GM06990 (cell line): ENCODE measurements around the gene MOB3A.
"Not testable (repeated sequence)": the region's sequence is repeated elsewhere in the genome, so short reads cannot be mapped to it uniquely, and the experiment has no call there.

Source experiments
- DNase-seq: peaks from one replicate; pipeline ENCODE4 v3.0.0-alpha.2; 2011; ENCODE audit not compliant: insufficient read length; ENCODE audit errors: extremely low read depth
- H3K27me3 ChIP-seq: replicated peaks from 2 replicates; pipeline ENCODE4 v1.6.0; 2011; ENCODE audit warnings: low read length; ENCODE audit not compliant: control insufficient read depth, insufficient read depth
- H3K36me3 ChIP-seq: 2 replicates; pipeline ENCODE4 v1.5.1; 2011; ENCODE audit warnings: low read length; ENCODE audit not compliant: control insufficient read depth, insufficient read depth
- H3K4me3 ChIP-seq: replicated peaks from 2 replicates; pipeline ENCODE4 v1.5.1; 2011; ENCODE audit warnings: low read depth, mild to moderate bottlenecking, control low read depth, low read length
- CTCF ChIP-seq: IDR thresholded peaks from 2 replicates; pipeline ENCODE4 v1.5.1; 2011; ENCODE audit warnings: low read length, control low read depth, mild to moderate bottlenecking, inconsistent platforms; ENCODE audit not compliant: insufficient read depth, poor library complexity, severe bottlenecking

Gene MOB3A

GRCh38 chr19:2132731-2133490, 36.8 kb upstream of the MOB3A start:
- H3K27me3 ChIP-seq, result no peaks in the 10 kb centered on the region
- H3K4me3 ChIP-seq, result no peak overlapping the region
- peaks cover 42% of the 10 kb centered on the region for H3K36me3 ChIP-seq
- DNase-seq, result no peak
- TF ChIP-seq CTCF, result no peak

GRCh38 chr19:2132191-2132590, 36.1 kb upstream of the MOB3A start:
- DNase-seq, result no peak
- Histone ChIP-seq H3K27me3 (no peaks in the 10 kb centered on the region), H3K36me3 (peaks cover 46% of the 10 kb centered on the region), H3K4me3 (no peak overlapping the region)
- no peak for TF ChIP-seq CTCF

- not testable (repeated sequence) for H3K4me3 ChIP-seq, DNase-seq, H3K27me3 ChIP-seq
- H3K36me3 ChIP-seq, result peaks cover 42% of the 10 kb centered on the region
Observed at GRCh38 chr19:2131012-2131975, 35.2 kb upstream of the MOB3A start.

GRCh38 chr19:2129892-2130770, 34.0 kb upstream of the MOB3A start:
- Histone ChIP-seq H3K4me3 (no peak overlapping the region), H3K27me3 (no peaks in the 10 kb centered on the region), H3K36me3 (peaks cover 40% of the 10 kb centered on the region)
- no peak for DNase-seq
- TF ChIP-seq CTCF, result no peak

GRCh38 chr19:2129486-2129885, 33.4 kb upstream of the MOB3A start:
- H3K27me3 ChIP-seq, result no peaks in the 10 kb centered on the region
- no peak overlapping the region for H3K4me3 ChIP-seq
- DNase-seq, result no peak
- peaks cover 40% of the 10 kb centered on the region for H3K36me3 ChIP-seq
- no peak for TF ChIP-seq CTCF
